B cell (primary cell): ENCODE data around the gene HESX1. TPM values are rescaled to one million over a fixed set of nuclear protein-coding genes. Genes with fewer than 3 reads are reported as not detected.

Experiments
- ATAC-seq: fragments of 200-7000 bp; cut with Tn5 transposase; one replicate; pipeline ENCODE4 v1.10.0; 2021; ENCODE audit warnings: low read depth, mild to moderate bottlenecking, moderate number of reproducible peaks, moderate library complexity
- CTCF ChIA-PET: fragments of 350-600 bp; sonication (Branson Sonifier 250); formaldehyde crosslinking; loops from one replicate; lab custom pipeline; 2021; ENCODE audit warnings: antibody characterized with exemption, inconsistent platforms; lab: Charles Lee
- POLR2A ChIA-PET: fragments of 350-600 bp; sonication (Branson Sonifier 250); formaldehyde crosslinking; loops from one replicate; lab custom pipeline; 2021; ENCODE audit warnings: antibody characterized with exemption; lab: Charles Lee
- DNase-seq: peaks from one replicate; pipeline ENCODE4 v3.0.0; 2013
- H2AFZ ChIP-seq: 2 replicates; pipeline ENCODE4 v1.6.1; 2012; ENCODE audit warnings: mild to moderate bottlenecking, low read depth, low read length; ENCODE audit not compliant: insufficient read depth, poor library complexity, severe bottlenecking
- H3K27ac ChIP-seq, 2 donors: 1 replicate in 1 of 2; 2 replicates in 1 of 2; pipeline ENCODE4 v1.5.1; 2012 to 2013; ENCODE audit warnings: low read length in 2 of 2, mild to moderate bottlenecking in 2 of 2, moderate library complexity in 1 of 2
- H3K27me3 ChIP-seq, 4 experiments: fragments of 200-600 bp in 1 of 4; sonication (generic) in 1 of 4; replicated peaks in 1 of 4; 1 replicate in 2 of 4; 2 replicates in 2 of 4; pipeline versions ENCODE4 v1.6.1 to v1.7.0; 2013 to 2016; ENCODE audit warnings: low read length in 3 of 4, mild to moderate bottlenecking in 2 of 4, mixed read lengths in 1 of 4, moderate library complexity in 1 of 4; ENCODE audit not compliant: insufficient read depth in 4 of 4, control insufficient read depth in 3 of 4; ENCODE audit errors: control extremely low read depth in 1 of 4
- H3K36me3 ChIP-seq, 2 experiments: replicated peaks in 1 of 2; 1 replicate in 1 of 2; 2 replicates in 1 of 2; pipeline versions ENCODE4 v1.6.1 to v1.7.1; 2013; ENCODE audit warnings: low read length in 1 of 2; ENCODE audit not compliant: insufficient read depth in 2 of 2, control insufficient read depth in 1 of 2; ENCODE audit errors: control extremely low read depth in 1 of 2, extremely low read depth in 1 of 2
- H3K4me1 ChIP-seq, 2 donors: fragments of 200-600 bp in 1 of 2; sonication (generic) in 1 of 2; 1 replicate in 1 of 2; 2 replicates in 1 of 2; pipeline versions ENCODE4 v1.5.1 to v1.6.1; 2013 to 2017; ENCODE audit warnings: low read length in 2 of 2; ENCODE audit not compliant: control insufficient read depth in 2 of 2, insufficient read depth in 2 of 2
- H3K4me2 ChIP-seq: replicated peaks from 2 replicates; pipeline ENCODE3; 2012; ENCODE audit warnings: mild to moderate bottlenecking, low read depth, low read length; ENCODE audit not compliant: poor library complexity, severe bottlenecking
- H3K4me3 ChIP-seq, 5 experiments: fragments of 200-600 bp in 1 of 5; sonication (generic) in 1 of 5; 1 replicate in 3 of 5; 2 replicates in 2 of 5; pipeline versions ENCODE4 v1.5.1 to v1.7.0; 2011 to 2016; ENCODE audit warnings: low read length in 4 of 5, mild to moderate bottlenecking in 4 of 5, low read depth in 2 of 5, control low read depth in 1 of 5, moderate library complexity in 1 of 5; ENCODE audit not compliant: insufficient read depth in 1 of 5; ENCODE audit errors: control extremely low read depth in 1 of 5, extremely low read depth in 1 of 5
- H3K79me2 ChIP-seq: fragments of 200-600 bp; sonication (generic); one replicate; pipeline ENCODE4 v1.6.0; 2016; ENCODE audit warnings: low read length; ENCODE audit not compliant: control insufficient read depth, insufficient read depth
- H3K9ac ChIP-seq: fragments of 200-600 bp; sonication (generic); 2 replicates; pipeline ENCODE4 v1.6.1; 2017; ENCODE audit warnings: mild to moderate bottlenecking, low read length, moderate library complexity
- H3K9me3 ChIP-seq, 3 donors: one replicate each; pipeline versions ENCODE4 v1.6.1 to v1.7.1; 2013; ENCODE audit warnings: low read length in 2 of 3; ENCODE audit not compliant: control insufficient read depth in 2 of 3, insufficient read depth in 1 of 3; ENCODE audit errors: control extremely low read depth in 1 of 3
- H4K20me1 ChIP-seq: 2 replicates; pipeline ENCODE4 v1.6.0; 2012; ENCODE audit warnings: mild to moderate bottlenecking, low read length; ENCODE audit not compliant: insufficient read depth, control insufficient read depth, poor library complexity, severe bottlenecking
- H3K27ac Mint-ChIP-seq: one replicate; pipeline ENCODE4 v1.8.0; 2021; ENCODE audit warnings: mixed read lengths
- H3K27me3 Mint-ChIP-seq: one replicate; pipeline ENCODE4 v1.8.0; 2021; ENCODE audit warnings: mixed read lengths
- H3K4me1 Mint-ChIP-seq: one replicate; pipeline ENCODE4 v1.8.0; 2021; ENCODE audit warnings: mixed read lengths
- H3K4me3 Mint-ChIP-seq: one replicate; pipeline ENCODE4 v1.8.0; 2021; ENCODE audit warnings: mixed read lengths
- H3K9me3 Mint-ChIP-seq: one replicate; pipeline ENCODE4 v1.8.0; 2022; ENCODE audit warnings: mixed read lengths; ENCODE audit not compliant: insufficient read depth
- EZH2 ChIP-seq: IDR thresholded peaks from 2 replicates; pipeline ENCODE4 v1.6.1; 2012; ENCODE audit warnings: borderline replicate concordance, low read depth, mild to moderate bottlenecking, moderate library complexity, low read length; ENCODE audit not compliant: insufficient read depth, poor library complexity, severe bottlenecking
- WGBS: methylation state at CpG from one replicate; pipeline ENCODE4 v1.1.5; 2013; ENCODE audit warnings: missing lambda C conversion rate; ENCODE audit not compliant: insufficient coverage; 5-methylcytosine and 5-hydroxymethylcytosine counted together
- intact Hi-C: fragments of 100-400 bp; cut with micrococcal nuclease; formaldehyde crosslinking; loops from one replicate; pipeline ENCODE4 v1.10.0; 2022
- polyA plus RNA-seq: library from polyadenylated mRNA; depleted of rRNA; stranded (reverse); fragments of >200 nt; gene quantifications from 2 replicates; pipeline ENCODE4 v1.2.3, GENCODE V29; 2012
- total RNA-seq, 2 donors: library from RNA; stranded (reverse); fragments of 120-200 nt in 1 of 2; gene quantifications; 1 replicate in 1 of 2; 2 replicates in 1 of 2; pipeline versions ENCODE4 v1.2.3 to v1.2.4, GENCODE V29; 2013 to 2022
- TF ChIP-seq, protein P1 (sequence below): fragments of 200-600 bp; IDR thresholded peaks from one replicate; pipeline ENCODE4 v1.8.0; 2022; ENCODE audit warnings: antibody characterized with exemption, mild to moderate bottlenecking

Gene HESX1
- total and polyA plus RNA-seq, 2 donors (not counting 1 experiment from before 2014, with no cell fraction given): 0.39 to 2.1 TPM

DNA sequence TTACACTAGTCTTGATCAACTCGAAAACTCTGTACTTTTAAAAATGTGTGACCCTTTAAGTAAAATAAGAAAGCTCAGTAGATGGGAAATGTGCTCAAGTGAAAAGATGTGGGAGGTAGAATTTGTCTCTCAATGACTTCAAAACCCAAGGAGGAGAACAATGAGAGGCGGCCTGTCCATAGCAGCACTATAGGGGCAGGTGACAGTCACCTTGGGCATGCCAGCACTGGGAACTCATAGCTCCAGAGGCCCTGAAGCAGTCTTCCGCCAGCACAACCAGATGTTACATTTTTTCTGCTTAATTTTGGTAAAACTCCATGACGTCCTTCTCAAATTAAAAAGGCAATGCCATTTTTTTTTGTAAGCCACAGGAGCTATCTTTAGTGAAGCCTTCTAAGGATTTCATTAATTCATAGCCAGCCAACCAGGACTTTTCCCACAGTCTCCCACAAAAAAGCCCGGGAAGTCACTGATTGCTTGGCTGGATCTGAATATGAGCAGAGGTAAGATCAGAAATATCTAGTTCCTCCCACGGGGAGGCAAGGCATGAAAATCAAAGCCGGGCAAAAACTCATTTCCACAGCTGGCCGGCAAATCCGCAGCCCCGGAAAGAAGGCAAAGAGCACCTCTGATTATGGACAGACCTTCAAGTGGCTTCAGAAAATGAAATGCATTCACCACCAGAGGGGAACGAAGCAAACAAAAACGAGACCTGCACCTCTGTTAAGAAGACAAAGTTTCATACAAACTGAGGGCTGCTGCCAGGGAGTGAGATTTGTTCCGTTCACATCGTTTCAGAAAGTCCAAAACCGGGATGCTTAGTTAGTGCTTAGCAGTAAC is 45.1 kb downstream of the HESX1 start:
- no peak overlapping the region for H3K4me3 ChIP-seq
- H3K79me2 ChIP-seq: no peaks in the 10 kb centered on the region
- ATAC-seq (no peak), DNase-seq (no peak)
- H3K9me3 ChIP-seq: no peaks in the 10 kb centered on the region
- ChIA-PET POLR2A (no interaction called here), CTCF (interaction anchor here (1.2 kb wide), 1 partner anchor 54 kb away, joined by 5 read pairs; no protein-coding TSS in a partner anchor)
- 72% methylated on average over 13 of the region's 15 CpGs for WGBS
- H3K27me3 ChIP-seq: peaks cover 0 to 19% (median 9%) of the 10 kb centered on the region in 4 experiments
- H3K36me3 ChIP-seq: no peaks in the 10 kb centered on the region
- Mint-ChIP-seq H3K9me3 (no peaks in the 10 kb centered on the region), H3K27me3 (peaks cover 47% of the 10 kb centered on the region), H3K27ac (no peak overlapping the region), H3K4me3 (no peak overlapping the region), H3K4me1 (peaks cover 5% of the 10 kb centered on the region)
- no peak overlapping the region for H3K9ac ChIP-seq
- H3K4me2 ChIP-seq: no peak overlapping the region
- H4K20me1 ChIP-seq: no peaks in the 10 kb centered on the region
- no peak for TF ChIP-seq EZH2
- TF ChIP-seq, protein P1, sequence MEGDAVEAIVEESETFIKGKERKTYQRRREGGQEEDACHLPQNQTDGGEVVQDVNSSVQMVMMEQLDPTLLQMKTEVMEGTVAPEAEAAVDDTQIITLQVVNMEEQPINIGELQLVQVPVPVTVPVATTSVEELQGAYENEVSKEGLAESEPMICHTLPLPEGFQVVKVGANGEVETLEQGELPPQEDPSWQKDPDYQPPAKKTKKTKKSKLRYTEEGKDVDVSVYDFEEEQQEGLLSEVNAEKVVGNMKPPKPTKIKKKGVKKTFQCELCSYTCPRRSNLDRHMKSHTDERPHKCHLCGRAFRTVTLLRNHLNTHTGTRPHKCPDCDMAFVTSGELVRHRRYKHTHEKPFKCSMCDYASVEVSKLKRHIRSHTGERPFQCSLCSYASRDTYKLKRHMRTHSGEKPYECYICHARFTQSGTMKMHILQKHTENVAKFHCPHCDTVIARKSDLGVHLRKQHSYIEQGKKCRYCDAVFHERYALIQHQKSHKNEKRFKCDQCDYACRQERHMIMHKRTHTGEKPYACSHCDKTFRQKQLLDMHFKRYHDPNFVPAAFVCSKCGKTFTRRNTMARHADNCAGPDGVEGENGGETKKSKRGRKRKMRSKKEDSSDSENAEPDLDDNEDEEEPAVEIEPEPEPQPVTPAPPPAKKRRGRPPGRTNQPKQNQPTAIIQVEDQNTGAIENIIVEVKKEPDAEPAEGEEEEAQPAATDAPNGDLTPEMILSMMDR: no peak
- intact Hi-C loops: no loop called here
- H3K27ac ChIP-seq: no peak overlapping the region
- H3K4me1 ChIP-seq: peaks cover 6 to 9% of the 10 kb centered on the region in 2 donors
- H2AFZ ChIP-seq: no peak overlapping the region
